ENCODE data around the gene KCNJ18.
"Not testable (repeated sequence)": the region's sequence is repeated elsewhere in the genome, so short reads cannot be mapped to it uniquely, and the experiment has no call there.

KCNJ18 gene

GRCh38 chr17:21705021-21705601, 12.8 kb downstream of the KCNJ18 start:
- no peak for DNase-seq

GRCh38 chr17:21705746-21706145, 13.4 kb downstream of the KCNJ18 start:
- DNase-seq, result not testable (repeated sequence)

- DNase-seq, result not testable (repeated sequence)
Observed at GRCh38 chr17:21706546-21706945, 14.2 kb downstream of the KCNJ18 start.

GRCh38 chr17:21707131-21707530, 14.8 kb downstream of the KCNJ18 start:
- DNase-seq, result not testable (repeated sequence)

DNA sequence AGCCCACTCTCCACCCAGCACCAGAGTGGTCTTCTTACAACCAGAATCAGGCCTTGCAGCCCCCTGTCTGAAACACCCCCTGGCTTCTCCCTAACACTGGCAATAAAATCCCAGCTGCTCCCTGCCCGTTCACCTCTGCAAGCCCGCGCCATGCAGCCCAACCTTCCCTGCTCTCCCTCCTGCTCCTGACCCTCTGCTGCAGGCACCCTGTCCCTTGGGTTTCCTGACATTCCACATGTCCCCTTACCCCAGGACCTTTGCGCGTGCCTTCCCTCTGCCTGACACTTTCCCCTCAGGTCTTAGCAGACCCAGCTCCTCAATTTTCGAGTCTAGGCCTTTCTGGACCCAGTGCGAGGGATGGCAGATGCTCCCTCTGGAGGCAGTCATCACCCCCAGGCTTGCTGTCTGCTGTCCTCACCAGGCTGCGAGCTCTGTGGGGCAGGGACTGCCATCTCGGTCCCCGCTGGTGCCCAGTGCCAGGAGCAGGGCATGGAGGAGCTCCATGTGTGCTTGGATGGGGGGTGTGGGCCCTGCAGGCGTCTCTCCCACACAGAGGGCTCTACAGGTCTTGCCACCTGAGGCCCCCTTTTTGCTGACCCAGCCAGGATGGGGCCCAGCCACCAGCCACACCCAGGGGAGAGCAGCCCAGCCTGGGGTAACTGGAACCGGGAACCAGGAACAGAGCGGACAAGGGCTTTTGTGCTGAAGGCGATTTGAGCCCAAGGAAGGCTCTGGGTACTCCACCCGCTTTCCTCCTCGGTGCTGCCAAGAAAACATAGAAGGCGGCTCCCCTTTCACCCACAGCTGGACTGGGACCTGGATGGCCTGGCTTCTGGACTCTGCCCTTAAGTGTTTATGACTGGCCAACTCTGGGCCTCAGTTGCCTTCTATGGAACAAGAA, 15.6 kb downstream of the KCNJ18 start:
- DNase-seq, result not testable (repeated sequence)

DNA sequence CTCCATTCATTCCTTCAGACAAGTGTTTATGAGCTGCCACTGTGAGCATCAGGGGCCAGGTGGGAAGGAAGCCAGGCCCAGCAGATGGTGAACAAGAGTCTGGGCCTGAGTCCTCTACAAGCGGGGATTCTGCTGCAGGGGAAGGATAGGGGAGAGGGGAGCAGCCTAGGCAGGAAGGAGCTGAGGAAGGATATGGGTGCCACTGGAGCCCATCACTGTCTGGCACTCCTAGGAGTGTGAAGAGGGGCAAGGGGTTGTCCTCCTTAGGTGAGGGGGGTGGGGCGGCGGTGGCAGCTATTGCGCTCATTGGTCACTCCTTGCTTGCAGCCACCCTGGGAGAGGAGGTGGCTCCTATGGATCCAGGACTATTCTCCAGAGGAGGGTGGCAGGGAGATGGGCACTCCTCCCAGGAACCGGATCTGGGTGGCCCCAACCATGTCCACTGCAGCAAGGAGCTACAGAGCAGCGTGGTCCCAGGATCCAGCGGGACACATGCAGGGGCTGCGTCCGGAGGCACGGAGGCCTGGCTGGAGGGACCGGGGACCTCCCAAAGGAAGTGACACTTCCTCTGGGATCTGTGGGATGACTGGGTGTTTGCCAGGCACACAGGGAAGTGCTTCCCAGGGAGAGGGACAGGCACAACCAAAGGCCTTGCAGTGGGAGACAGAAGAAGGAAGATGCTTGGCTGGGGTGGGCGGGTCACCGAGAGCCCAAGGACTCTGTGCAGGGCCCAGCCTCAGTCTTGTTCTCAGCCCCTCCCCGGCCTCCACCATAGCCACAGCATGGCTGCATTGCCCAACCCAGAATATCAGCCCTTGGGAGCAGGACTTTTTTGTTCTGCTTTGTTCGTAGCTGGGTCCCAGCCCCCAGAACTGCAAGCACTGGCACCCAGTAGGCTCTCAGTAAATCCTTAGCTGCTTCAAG, 16.6 kb downstream of the KCNJ18 start:
- DNase-seq, result not testable (repeated sequence)

DNA sequence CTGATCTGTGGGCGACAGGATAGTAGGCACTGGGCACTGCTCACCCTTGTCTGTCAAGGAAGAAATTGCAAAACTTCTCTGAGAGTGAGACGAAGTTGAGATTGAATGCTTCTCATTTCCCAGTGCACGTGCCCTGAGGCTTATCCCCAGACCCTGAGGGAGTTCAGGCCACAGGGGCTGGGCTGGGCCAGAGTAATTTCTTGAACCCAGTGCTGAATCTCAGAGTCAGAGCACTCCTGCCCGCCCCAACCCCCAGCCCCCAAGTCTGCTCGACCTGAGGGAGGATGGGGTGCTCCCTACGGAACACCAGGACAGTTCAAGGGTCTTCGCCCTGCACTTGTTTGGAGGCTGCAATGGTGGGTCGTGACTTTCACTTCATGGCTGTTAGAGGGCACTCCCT, 17.7 kb downstream of the KCNJ18 start:
- DNase-seq, result not testable (repeated sequence)

GRCh38 chr17:21710486-21710885, 18.2 kb downstream of the KCNJ18 start:
- DNase-seq, result not testable (repeated sequence)

DNA sequence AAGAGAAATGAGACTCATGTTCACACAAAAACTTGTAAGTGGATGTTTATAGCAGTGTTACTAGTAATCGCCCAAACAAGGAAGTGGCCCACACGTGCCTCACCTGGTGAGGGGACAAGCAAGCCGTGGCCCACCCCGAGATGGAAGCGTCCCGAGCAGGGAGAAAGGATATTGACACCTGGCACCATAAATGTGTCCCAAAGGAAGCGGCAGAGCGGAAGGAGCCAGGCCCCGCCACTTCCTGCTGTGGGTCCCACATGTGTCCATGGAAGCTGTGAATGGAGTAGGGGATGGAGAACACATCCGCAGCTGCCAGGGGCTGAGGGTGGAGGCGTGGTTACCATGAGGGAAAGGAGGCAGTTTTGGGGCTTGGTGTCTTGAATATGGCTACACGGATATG, 18.9 kb downstream of the KCNJ18 start:
- DNase-seq, result no peak

DNA sequence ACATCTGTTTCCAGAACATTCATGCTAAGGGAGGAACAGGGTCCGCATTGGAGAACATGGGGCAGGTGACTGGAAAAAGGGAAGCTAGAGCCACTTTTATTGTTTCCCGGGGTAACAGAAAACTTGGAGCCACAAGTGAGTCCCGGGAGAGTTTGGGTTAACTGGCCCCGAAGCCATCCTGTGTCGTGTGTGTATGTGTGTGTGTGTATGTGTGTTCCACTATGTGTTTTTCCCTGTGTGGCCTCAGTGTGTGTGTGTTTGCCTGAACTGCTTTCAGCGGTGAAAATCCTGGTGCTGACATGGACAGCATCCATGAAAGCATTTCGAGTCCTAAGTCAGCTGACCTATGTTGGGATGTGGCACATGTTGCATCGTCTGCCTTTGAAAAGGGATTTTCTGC, 20.7 kb downstream of the KCNJ18 start:
- not testable (repeated sequence) for DNase-seq

DNA sequence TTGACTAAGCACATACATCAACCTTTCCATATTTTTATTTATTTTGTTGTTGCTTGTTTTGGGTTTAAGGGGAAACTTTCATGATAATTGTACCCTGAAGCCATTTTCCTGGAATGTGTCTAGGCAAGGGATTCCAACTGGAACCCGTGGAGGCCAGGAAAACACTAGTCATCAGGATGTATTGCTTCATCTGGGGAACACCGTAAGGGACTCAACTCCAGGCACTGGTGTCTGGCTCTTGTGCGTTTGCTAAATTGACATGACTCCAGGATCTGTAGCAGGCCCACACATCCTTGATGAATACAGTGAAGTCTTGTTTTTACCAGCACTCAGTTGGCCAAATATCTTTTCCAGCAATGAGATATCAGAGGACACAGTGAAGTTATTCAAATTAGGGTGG, 21.3 kb downstream of the KCNJ18 start:
- DNase-seq, result not testable (repeated sequence)

DNA sequence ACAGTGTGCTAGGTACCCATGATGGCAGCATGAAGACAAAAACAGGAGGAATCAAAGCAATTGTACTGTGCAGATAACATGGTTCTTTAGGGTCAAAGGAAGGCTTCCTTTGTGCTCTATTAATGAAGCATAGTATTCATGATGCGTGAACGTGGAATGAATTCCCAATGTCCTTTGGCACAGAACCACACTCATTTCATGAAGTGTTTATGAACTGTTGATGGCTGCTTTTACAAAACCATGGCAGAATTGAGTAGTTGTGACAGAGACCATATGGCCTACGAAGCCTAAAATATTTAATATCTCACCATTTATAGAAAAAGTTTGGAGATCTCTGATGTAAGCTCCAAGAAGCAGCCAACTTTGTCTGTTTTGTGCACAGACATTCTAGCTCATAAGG, 22.4 kb downstream of the KCNJ18 start:
- DNase-seq, result not testable (repeated sequence)

GRCh38 chr17:21715877-21716276, 23.6 kb downstream of the KCNJ18 start:
- not testable (repeated sequence) for DNase-seq

DNA sequence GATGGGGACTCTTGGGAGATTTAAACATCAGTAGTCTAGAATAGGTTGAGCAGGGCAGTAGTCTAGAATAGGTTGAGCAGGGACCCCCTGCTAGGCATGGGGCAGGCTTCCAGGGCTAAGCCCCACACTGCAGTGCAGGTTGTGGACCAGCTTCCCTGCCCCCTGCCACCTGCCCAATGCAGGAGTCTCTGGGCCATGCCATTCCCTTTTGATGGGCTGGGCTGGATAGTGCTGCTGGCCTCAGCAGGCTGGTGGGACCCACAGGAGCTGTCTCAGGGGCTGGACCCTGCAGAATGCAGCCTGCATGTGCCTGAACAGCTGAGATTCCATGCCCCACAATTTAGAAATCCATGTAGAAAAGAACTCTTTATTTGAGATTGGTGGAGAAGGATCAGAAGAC, 26.6 kb downstream of the KCNJ18 start:
- DNase-seq, result not testable (repeated sequence)

- not testable (repeated sequence) for DNase-seq
Observed at GRCh38 chr17:21719511-21720226, 27.3 kb downstream of the KCNJ18 start.

- DNase-seq, result not testable (repeated sequence)
Observed at GRCh38 chr17:21720566-21720965, 28.2 kb downstream of the KCNJ18 start.

GRCh38 chr17:21722268-21722667, 29.9 kb downstream of the KCNJ18 start:
- not testable (repeated sequence) for DNase-seq

DNA sequence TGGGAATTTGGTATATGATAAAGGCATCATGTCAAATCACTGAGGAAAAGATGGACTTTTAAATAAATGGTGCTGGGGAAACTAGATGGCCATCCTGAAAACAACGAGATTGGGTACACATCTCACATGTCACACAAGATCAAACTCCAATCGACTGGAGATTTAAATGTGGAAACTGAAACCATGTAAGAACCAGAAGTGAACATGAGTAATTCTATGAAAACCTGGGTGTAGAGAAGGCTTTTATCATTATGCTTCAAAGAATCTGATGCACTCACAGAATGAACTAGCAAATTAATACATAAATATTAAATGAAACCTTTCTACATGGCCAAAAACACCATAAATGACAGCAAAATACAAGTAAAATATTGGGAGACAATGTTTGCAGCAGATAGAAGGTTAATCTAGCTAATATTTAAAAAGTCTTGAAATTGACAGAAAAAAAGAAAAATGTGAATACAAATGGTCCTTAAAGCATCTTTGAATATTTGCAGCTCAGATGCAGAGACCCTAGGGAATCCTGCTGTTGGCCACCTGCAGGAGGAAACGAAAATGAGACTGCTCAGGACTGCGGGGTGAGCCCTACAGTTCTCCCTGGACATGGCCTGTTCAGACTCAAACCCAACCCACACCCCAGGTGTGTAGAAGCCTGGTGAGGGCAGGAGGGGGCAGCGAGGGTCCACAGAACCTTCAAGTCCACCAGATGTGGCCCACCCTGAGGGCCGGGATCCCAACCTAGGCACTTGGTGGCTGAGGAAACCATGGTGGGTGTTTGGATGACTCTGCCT, 32.1 kb downstream of the KCNJ18 start:
- not testable (repeated sequence) for DNase-seq

- not testable (repeated sequence) for DNase-seq
Observed at GRCh38 chr17:21731076-21731475, 38.8 kb downstream of the KCNJ18 start.

DNA sequence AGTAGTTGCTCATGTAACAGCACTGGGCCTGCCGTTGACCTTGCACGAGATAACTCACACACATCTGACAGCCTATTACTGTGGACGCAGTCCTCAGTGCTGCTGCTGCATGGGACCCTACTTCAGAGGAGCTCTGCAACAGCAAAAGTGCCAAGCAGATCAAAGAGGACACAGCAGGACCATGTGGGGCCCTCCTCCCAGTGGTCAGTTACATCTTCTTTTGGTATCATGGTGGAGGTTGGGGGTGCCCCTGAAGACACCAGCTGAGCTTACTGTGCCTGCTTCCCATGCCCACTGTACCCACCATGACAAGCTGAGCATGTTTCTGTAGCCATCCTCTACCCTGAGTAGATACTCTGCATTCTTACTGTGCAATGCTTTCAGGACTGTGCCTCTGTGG, 41.6 kb downstream of the KCNJ18 start:
- DNase-seq, result not testable (repeated sequence)

DNA sequence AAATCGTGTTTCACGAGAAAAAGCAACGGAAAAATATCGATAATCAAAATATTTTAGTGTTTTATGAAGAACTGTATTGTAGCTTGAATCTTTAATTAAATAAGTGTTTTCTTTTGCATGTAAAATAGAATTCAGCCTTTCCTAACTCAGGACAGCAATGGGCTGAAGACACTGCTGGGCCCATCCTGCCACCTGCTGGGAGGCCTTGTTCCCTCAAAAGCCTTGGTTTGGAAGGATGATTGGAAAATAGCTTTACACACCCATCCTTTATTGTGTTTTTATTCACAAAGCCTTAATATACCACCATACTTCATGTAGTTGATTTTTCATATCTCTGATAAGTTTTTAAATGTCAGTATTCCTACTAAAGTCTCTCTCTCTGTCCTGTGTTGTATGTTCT, 43.5 kb downstream of the KCNJ18 start:
- DNase-seq, result not testable (repeated sequence)
